Stimulated activated CD8-positive, alpha-beta memory T cell treated with anti-CD3 and anti-CD28 coated beads, Interleukin-7, amount 100 ng/mL, for 48 hours (primary cell): ENCODE results near the gene ORC1.
"Not testable (repeated sequence)": the region's sequence is repeated elsewhere in the genome, so short reads cannot be mapped to it uniquely, and the experiment has no call there.

Experiments used
- DNase-seq, 2 donors: peaks; one replicate each; pipeline ENCODE4 v3.0.0-alpha.2; 2020; ENCODE audit warnings: low read depth in 1 of 2; ENCODE audit errors: extremely low read depth in 1 of 2

The ORC1 gene

DNA sequence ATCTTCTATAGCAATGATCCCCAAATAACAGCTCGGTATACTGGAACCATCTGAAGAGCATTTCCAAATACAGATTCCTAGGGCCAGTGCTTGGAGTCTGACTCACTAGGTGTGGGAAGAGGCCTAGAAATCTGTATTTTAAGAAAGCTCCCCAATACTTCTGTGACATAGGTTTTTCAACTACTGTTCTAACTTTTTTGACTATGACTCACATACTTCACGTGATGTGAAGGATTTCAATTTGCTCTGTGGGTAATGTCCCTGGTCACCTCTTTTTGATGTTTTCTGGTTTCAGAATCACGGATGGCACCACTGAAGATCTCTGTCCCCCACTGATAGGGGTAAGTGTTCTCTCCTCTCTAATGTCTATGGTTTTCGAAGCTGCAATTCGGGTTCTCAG lies 11.0 kb downstream of the ORC1 start:
- DNase-seq, result no peak

DNA sequence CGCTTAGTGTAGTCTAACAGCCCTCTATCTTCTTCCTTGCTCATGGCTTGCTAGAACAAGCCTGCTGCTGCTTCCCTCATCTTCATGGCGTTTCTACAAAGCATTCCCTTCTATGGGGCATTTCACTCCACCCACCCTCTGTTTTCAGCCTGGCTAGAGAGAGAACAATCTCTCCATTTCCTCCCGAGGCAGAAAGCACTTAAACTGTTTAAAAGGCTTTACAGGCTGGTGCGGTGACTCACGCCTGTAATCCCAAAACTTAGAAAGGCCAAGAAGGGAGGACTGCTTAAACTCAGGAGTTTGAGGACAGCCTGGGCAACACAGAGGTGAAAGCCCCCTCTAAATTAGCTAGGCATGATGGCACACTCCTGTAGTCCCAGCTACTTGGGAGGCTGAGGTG lies 17.8 kb downstream of the ORC1 start:
- no peak for DNase-seq

DNA sequence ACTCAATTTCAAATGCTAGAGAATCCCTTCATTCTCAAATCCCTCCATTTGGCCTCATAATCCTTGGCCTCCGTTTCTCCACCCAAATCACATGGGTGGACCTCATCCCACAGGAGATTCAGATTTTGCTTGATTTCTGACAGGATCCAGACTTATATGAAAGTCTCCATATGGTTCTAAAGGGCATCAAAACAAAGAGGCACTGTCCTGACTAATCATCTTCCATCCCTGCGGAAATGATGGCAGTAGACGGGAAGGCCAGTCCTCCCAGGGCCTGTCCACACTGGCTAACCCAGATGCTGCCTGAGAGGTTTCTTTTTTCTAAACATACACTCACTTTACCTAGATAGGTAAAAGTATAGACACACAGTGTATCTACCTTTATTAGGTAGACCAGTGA lies 18.8 kb downstream of the ORC1 start:
- DNase-seq, result no peak

DNA sequence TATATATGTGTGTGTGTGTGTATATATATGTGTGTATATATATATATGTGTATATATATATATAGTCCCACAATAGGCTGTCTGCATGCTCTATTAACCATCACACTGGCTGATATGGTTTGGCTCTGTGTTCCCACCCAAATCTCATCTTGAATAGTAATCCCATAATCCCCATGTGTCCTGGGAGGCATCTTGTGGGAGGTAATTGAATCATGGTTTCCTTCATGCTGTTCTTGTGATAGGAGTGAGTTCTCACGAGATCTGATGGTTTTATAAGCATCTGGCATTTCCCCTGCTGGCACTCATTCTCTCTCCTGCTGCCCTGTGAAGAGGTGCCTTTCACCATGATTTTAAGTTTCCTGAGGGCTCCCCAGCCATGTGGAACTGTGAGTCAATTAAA lies 34.4 kb downstream of the ORC1 start:
- DNase-seq, result not testable (repeated sequence)

DNA sequence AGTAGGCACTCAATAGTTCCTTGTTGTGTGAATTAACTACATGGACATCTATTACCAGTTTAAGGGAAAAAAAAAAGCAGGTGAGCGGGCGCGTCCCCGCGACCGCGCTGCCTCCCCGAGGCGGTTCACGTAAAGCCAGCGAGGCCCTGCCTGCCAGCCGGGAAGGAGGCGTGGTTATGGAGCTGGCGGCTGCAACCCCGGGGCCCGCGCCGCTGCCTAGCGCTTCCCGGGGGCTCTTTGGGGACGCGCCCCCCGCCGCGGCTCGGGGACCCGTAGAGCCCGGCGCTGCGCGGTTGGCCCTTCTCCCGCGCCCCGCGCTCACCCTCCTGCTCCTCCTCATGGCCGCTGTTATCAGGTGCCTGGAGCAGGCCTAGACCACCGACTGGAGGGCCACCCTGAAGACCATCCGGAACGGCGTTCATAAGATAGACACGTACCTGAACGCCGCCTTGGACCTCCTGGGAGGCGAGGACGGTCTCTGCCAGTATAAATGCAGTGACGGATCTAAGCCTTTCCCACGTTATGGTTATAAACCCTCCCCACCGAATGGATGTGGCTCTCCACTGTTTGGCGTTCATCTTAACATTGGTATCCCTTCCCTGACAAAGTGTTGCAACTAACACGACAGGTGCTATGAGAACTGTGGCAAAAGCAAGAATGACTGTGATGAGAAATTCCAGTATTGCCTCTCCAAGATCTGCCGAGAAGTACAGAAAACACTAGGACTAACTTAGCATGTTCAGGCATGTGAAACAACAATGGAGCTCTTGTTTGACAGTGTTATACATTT lies 35.6 kb downstream of the ORC1 start:
- DNase-seq, result peak; percentile 29 to 32

DNA sequence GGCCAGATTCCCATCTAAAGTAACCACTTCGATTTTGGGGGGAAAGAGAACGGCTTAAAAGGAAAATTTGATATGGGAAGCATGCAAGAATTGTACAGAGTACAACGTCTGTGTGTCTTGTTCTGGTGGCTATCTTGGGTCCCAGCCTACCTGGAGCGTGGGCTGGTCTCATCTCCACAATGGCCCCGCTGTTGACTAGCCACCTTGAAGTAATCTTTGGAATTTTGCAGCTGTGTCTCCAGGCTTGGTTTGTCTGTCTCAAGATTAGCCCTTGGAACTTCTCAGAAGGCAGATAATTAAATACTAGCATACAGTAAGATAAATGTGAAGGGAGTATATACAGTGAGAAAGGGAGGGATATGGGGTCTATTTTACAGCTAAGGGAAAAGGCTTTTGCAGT lies 37.0 kb downstream of the ORC1 start:
- no peak for DNase-seq

DNA sequence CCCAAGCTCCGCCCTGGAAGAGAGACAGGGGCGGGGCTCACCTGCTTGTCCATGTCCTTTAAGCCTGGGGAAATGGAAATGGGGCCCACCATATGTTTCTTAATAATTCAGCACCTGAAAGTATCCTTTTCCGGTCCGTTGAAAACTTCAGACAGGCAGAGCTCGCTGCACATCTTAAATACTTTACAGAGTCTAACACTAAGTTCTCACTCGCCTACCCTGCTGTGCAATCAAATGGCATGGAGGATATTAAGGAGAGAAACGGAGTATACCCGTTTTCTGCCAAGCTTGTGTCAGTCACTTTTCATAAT lies 37.8 kb downstream of the ORC1 start:
- DNase-seq, result no peak

DNA sequence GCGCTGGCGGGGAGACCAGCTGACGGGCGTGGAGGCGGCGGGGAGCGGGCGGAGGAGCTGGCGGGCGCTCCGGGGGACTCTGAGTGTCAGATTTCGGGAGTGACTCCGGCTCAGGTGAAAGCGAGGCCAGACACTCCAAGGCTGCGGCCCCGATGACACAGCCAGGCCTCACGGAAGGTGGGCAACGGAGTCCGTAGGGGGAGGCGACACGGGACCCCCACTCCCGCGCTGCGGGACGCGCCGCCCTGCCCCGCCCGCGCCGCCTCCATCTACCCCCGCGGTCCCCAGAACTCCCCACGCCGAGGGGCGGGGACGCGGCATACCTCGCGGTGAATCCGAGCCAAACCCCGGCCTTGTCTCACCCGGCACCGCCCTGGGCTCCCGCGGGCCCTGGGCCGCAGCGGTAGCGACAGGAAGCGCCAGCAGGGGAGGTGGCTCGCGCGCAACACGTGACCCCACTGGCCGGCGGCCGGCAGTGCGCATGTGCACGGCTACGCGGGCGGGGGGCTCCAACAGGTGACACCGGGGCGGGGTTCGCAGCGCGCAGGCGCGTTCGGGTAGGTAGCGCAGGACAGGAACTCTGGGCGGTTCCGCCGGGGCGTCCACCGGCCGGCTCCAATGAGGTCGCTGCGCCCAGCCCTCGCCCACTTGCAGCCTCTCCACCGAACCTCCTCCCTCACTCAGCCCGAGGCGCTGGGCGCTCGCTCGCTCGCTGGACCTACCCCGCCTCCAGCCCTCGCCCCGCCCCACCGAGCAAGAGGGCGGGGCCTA lies 38.3 kb downstream of the ORC1 start, which contains the start of gene CC2D1B:
CC2D1B (minus strand) TSS at position 460 of the 771 bp plus-strand sequence. CDS start 1,585 bp downstream, outside the sequence.
- DNase-seq, result peak; percentile 99

DNA sequence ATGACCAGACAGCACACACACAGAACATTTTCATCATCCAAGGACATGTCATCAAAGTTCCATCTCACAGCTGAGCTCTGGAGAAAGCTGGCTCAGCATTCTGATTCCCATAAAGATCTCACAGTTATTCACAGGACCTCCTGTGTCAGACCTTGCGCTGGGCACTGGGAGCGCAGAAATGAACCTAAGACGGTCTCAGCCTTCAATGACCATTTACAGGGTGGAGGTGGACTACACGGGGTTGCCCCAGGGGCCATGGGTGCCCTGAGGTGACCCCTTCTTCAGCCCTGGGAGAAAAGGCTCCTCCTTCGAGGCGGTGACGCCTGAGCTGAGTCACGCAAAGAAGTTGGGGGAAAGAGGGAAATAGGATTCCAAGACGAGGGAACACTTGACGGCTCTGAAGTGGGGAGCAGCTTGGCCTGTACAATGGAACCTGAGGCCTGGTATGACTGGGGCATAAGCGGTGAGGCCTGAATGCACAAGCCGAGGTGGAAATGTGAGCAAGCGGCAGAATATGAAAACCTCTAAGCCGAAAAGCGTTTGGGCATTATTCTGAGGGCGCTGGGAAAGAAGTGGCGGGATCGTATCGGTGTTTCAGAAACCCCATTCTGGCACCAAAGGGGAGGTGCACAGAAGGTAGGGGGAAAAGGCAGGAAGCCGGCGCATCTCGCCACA lies 39.0 kb downstream of the ORC1 start:
- DNase-seq, result no peak

DNA sequence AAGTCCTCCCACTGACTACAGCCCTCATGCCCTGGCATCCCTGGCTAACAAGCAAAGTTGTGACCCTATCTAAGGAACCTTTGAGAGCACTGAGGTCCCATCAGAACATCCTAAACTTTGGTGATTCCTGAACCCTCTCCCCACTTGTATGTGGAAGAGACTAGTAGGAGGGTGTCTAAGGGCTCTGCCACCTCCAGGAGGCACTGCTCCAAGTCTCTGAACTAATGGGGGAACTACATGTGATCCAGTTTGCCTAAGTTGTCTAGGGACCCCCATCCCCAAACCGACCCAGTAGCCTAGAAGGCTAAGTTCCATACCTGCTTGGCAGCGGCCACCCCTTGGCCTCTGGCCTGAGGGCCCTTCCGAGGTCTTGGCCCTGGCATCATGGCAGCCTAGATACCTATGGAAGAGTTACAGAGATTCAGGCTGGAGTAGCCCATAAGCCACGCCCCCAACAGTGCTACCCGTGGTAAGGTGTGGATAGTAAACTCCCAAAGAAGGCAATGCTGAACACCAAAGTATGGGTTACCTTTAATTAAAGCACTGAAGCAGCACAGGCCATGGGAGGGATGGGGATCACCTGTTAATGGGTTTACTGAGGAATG lies 39.9 kb downstream of the ORC1 start:
- no peak for DNase-seq

DNA sequence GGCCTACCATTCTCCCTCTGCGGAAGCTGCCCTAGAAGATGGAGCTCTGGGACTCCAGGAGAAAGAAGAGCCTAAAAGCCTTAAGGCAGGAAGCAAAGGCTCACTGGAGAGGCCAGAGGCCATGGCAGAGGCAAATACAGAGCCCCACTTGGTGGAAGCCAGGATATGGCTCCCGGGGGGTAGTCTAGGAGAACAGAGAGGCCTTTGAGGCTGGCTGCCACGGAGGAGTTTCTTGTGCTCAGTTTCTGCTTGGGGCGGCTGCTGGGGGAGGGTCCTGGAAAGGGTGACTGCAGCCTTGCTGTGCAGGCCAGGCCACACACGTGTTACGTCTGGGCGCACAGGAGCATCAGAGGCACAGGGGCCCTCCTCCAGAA lies 43.6 kb downstream of the ORC1 start:
- DNase-seq, result no peak

DNA sequence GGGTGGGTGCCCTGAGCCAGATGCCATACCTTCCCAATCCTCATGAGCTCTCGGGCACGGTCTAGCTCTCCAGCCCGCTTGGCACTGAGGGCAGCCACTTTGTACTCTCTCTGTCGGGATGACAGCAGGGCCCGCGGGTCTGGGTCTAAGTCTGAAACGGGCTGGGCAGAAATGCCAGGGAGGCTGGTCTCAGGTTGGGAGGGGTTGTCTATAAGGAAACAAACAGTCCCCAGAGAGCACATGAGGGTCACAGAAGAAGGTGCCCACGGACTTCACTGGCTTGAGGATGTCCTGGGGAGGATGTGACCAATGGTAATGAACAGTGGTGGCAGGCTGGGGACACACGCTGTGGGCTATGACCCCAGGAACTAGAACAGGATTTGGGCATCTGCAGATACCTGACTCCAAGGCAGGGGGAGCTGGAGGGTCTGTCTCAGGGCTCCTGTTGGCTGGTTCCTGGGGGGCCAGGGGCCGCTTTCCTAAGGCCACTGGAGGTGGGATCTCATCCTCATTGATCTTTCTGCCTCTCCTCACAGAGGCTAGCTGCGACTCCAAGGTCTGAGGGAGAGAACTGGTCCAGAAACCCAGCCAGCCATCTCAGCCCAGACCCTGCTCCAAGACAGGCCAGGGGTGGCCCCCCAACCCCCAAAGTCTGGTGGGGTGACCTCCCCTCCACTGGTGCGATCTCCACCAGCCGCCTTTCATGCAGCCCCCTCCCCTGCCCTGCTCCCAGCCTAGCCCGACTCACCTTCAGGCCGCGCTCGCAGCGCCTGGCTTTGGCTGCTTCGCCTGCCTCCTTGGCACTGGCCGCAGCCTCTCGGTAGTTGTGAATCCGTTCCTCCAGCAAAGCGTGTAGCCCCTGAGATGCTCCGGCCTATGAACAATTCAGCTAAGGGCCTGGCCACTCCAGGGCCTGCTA lies 44.3 kb downstream of the ORC1 start:
- DNase-seq, result no peak

DNA sequence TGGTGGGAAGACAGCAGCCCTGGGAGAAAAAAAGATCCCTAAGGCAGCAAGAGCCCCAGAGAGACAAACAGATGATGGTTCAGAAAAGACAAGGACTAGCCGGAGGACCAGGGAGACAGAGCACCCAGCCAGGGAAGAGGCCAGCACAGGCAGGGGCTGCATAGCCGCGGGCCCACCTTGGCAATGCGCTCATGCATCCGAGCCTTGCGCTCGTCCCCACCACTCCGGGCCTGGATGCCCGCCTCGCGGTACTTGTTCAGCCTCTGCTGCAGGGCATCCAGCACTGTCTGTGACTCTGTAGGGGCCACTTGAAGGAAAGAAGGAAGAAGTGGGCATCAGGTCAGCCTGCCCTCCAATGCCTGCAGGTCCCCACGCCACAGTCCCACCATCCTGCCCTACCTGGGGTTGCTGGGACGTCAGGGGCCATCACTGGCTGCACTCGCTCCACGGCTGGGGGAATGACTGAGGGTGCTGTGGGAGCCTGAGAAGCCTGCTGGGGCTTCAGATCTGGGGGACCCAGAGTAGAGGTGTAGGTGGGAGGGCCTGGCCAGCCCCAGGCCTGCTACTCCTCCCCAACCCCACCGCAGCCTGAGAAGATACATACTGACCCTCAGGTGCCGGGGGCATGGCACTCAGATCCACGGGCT lies 45.2 kb downstream of the ORC1 start:
- no peak for DNase-seq

DNA sequence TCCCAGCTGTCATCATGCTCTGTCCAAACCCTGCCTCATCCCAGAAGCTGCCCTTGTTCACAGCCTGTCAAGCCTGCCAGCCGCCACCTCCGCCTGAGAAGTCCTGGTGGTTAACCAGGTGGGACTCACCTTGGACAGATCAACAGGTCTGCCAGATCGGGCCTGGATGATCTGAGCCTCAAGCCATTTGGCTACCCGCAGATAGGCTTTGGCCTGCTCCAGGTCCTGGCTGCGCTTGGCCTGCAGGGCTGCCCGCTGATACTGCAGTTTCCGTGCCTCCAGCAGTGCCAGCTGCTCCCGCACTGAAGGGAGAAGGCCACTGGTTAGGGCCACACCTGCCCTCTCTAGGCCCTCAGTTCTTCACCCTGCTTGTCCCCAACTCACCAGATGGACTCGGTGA lies 46.8 kb downstream of the ORC1 start:
- DNase-seq, result no peak

DNA sequence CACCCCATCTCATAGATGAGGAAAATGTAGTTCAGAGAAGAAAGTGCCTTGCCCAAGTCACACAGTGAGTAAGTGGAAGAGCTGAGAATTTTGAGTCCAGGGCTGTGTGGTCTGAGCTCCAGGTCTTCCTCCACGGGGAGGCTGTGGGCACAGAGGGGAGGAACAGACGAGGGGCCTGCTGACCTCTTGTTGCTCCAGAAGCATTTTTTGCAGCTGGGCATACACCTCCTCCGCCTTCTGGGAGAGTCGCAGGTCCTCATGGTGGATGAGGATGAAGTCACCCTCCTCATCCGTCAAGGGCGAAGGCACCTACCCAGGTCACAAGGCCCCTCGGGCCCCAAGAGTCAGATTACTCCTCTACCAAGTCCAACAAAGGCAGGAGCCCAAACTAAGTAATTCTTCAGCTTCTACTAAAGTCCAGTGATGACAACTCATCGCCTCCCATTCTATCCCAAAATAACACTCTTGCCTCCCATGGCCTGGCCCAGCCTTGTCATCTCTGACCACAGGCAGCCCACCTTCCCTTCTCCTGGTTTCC lies 47.3 kb downstream of the ORC1 start:
- no peak for DNase-seq

DNA sequence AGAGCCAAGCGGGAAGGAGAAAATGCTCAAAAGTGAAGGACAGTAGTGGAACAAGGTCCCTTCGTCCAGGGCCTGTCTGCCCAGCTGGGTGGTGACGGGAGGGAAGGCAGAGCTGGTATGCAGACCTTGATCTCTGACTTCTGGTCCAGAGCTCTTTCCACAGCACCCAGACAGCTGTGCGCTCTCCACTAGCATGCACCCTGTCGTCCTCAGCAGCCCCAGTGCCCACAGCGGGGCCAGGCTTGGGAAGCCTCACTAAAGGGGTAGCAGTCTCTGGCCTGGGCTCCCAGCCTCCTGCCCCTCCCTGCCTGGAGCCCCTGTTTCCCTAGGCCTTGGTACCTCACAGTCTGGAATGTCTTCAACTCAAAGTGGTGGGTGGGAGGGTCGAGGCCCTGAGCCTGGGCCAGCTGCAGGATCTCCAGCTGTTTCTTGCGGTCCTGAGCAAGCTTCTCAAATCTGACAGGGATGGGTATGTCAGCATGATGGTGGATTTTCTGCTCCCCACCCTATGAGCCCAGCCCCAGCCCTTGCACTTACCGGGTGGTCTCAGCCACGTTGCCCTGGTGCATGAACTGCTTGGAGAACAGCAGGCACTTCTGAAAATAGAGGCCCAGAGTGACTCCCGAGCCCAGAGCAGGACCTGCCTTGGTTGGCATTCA lies 48.2 kb downstream of the ORC1 start:
- DNase-seq, result no peak

DNA sequence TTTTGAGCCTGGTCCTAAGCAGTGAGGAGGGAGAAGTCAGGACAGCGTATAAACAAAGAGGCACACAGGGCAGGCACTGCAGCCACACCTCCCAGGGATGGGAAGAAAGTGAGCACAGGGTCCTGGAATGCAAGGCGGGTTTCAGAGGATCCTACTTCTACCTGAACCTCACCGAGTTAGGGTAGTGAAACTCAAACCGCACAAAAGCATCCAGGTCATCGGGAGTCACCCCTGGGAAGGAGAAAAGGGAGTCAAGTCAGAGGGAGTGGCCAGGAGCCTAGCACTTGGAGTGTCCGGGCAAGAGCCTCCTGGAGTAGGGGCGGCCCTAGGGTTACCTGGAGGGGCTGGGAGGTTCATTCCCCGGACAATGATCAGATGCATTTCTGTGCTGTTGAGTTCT lies 48.8 kb downstream of the ORC1 start:
- DNase-seq, result no peak

DNA sequence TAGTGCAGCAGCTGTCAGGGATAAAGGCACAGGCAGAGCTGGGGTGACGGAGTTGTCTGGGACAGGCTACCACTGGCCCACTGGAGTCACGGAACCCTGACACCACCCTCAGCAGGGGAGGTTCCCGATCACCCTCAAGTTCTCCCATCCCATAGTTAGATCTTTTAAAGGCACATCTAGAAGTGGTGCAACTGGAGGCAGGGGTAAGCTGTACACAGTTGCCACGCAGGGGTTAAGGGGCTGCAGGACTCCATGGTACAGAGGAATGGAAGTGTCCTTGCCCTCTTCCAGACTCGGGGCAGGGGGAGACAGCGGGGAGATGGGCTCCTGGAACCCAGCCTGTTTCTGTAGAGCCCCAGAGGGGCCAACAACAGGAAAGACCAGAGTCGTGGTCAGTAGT lies 51.5 kb downstream of the ORC1 start:
- no peak for DNase-seq

DNA sequence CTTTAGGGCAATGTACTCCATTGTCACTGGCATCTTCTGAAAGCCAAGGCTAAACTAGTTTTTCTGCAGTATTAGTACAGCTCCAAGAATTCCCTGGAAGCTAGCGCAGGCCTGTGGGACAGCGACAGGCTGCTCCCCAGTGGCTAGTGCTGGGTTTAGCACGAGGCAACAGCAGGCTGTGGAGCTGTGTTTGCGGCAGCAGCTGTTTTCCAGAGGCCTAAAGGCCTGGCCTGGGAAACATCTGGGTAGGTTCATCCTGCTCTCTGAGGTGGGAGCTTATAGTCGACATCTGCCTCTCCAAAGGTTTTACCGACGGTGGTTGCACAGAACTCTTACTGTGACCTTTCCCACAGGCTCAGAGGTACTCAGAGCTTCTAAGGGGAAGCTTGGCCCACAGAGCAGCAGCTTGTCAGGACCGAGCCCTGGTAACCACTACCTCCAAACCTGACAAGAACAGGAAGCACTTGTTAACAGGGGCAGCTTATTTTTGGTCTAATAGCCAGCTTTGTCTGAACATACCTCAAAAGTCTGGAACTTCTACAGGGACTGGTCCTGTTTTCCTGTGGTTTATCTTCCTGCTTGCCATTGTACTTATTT lies 55.4 kb downstream of the ORC1 start:
- DNase-seq, result no peak
